PC-3 (cell line): ENCODE results near the gene DCLK3.

Source experiments
- CTCF ChIP-seq: fragments of 300-600 bp; sonication (generic); conservative IDR thresholded peaks from 2 replicates; pipeline ENCODE4 v1.5.1; 2017; ENCODE audit warnings: antibody characterized with exemption, low read depth, mild to moderate bottlenecking, low read length
- EZH2 ChIP-seq: fragments of 300-600 bp; sonication (generic); IDR thresholded peaks from one replicate; pipeline ENCODE4 v1.6.1; 2017; ENCODE audit warnings: antibody characterized with exemption, mild to moderate bottlenecking, low read length; ENCODE audit not compliant: unreplicated experiment
- EZH2phosphoT487 ChIP-seq: fragments of 300-600 bp; sonication (generic); IDR thresholded peaks from 2 replicates; pipeline ENCODE4 v1.6.1; 2018; ENCODE audit warnings: mild to moderate bottlenecking, antibody characterized with exemption, low read length, borderline replicate concordance

- no peak for TF ChIP-seq CTCF
- no peak for TF ChIP-seq EZH2
- TF ChIP-seq EZH2phosphoT487, result no peak
Measured at GRCh38 chr3:36811768-36812167, 47.4 kb upstream of the DCLK3 start.
